Astrocyte (in vitro differentiated cells and primary cell): ENCODE data around the gene NRBP1.

Experiments
- EZH2 ChIP-seq: IDR thresholded peaks from 2 replicates; pipeline ENCODE4 v1.6.1; 2012; ENCODE audit warnings: mild to moderate bottlenecking, low read length, inconsistent platforms; ENCODE audit not compliant: insufficient read depth
- TF ChIP-seq, protein P1 (sequence below): IDR thresholded peaks from 2 replicates; pipeline ENCODE4 v1.5.1; 2011; ENCODE audit warnings: low read depth, mild to moderate bottlenecking, inconsistent platforms, low read length, moderate library complexity; ENCODE audit not compliant: insufficient read depth

DNA sequence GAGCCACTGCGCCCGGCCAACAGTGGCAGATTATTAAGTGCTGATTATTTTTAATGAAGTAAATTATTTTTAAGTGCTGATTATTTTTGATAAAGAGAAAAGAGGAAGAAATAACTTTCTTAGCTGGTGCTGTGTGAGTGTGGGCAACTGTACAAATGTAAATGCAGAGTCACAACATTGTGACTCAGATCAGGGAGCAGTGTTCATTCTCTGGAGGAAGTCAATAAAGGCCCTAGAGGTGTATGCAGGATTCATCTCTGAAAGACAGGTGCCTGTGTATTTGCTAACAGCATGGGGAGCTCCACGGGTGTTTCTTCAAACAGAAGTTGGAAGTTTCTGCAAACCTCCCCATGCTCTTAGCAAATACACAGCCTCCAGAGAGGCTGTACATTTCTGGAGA, 19.9 kb downstream of the NRBP1 start:
- TF ChIP-seq, protein P1, sequence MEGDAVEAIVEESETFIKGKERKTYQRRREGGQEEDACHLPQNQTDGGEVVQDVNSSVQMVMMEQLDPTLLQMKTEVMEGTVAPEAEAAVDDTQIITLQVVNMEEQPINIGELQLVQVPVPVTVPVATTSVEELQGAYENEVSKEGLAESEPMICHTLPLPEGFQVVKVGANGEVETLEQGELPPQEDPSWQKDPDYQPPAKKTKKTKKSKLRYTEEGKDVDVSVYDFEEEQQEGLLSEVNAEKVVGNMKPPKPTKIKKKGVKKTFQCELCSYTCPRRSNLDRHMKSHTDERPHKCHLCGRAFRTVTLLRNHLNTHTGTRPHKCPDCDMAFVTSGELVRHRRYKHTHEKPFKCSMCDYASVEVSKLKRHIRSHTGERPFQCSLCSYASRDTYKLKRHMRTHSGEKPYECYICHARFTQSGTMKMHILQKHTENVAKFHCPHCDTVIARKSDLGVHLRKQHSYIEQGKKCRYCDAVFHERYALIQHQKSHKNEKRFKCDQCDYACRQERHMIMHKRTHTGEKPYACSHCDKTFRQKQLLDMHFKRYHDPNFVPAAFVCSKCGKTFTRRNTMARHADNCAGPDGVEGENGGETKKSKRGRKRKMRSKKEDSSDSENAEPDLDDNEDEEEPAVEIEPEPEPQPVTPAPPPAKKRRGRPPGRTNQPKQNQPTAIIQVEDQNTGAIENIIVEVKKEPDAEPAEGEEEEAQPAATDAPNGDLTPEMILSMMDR = no peak
- no peak for TF ChIP-seq EZH2
